Liver (tissue), 3 donors: ENCODE results near the gene CDKN2D.

Experiments
- EGR1 ChIP-seq, 2 donors: IDR thresholded peaks; 2 replicates each; pipeline ENCODE4 v1.6.1; 2016 to 2018; ENCODE audit warnings: antibody characterized with exemption in 2 of 2, low read depth in 2 of 2
- GABPA ChIP-seq, 2 donors: IDR thresholded peaks in 1 of 2; conservative IDR thresholded peaks in 1 of 2; 2 replicates each; pipeline ENCODE4 v1.6.1; 2016; ENCODE audit warnings: antibody characterized with exemption in 2 of 2, mild to moderate bottlenecking in 1 of 2, moderate library complexity in 1 of 2
- JUND ChIP-seq, 2 donors: IDR thresholded peaks; 2 replicates each; pipeline ENCODE4 v1.6.1; 2016; ENCODE audit warnings: antibody characterized with exemption in 2 of 2
- RAD21 ChIP-seq, 2 donors: IDR thresholded peaks; 2 replicates each; pipeline ENCODE4 v1.6.1; 2016; ENCODE audit warnings: antibody characterized with exemption in 2 of 2, mild to moderate bottlenecking in 2 of 2
- RXRA ChIP-seq, 2 donors: IDR thresholded peaks; 2 replicates each; pipeline ENCODE4 v1.6.1; 2017 to 2018; ENCODE audit warnings: antibody characterized with exemption in 2 of 2, mild to moderate bottlenecking in 1 of 2
- YY1 ChIP-seq: IDR thresholded peaks from 2 replicates; pipeline ENCODE4 v1.6.1; 2016; ENCODE audit warnings: antibody characterized with exemption, mild to moderate bottlenecking
- TF ChIP-seq, protein P1 (sequence below): fragments of 150-350 bp; IDR thresholded peaks from 2 replicates; pipeline ENCODE4 v1.5.1; 2017; ENCODE audit warnings: improper control_type of control experiment, low read depth, low read length; ENCODE audit not compliant: missing input control
- TF ChIP-seq, protein P2 (sequence below): IDR thresholded peaks from 2 replicates; pipeline ENCODE4 v1.6.1; 2016; ENCODE audit warnings: antibody characterized with exemption, mild to moderate bottlenecking
- TF ChIP-seq, protein P3 (sequence below): IDR thresholded peaks from 2 replicates; pipeline ENCODE4 v1.6.1; 2016; ENCODE audit warnings: antibody characterized with exemption
- TF ChIP-seq, protein P4 (sequence below): IDR thresholded peaks from 2 replicates; pipeline ENCODE4 v1.6.1; 2016; ENCODE audit warnings: antibody characterized with exemption
- donor health status: healthy.
- donor health status: healthy.

DNA sequence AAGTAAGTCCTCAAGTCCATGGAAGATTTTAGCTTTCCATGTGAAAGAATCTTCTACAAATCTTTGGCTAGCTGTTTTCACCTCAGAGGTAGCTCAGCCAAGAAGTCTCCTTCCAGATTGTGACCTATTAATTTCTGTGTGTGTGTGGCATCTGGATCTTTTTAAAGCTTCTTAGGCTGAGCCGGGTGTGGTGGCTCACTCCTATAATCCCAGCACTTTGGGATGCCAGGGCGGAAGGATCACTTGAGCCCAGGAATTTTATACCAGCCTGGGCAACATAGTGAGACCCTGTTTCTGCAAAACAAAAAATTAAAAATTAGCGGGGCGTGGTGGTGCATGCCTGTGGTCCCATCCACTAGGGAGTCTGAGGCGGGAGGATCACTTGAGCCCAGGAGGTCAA lies 43.1 kb upstream of the CDKN2D start:
- TF ChIP-seq, protein P1, sequence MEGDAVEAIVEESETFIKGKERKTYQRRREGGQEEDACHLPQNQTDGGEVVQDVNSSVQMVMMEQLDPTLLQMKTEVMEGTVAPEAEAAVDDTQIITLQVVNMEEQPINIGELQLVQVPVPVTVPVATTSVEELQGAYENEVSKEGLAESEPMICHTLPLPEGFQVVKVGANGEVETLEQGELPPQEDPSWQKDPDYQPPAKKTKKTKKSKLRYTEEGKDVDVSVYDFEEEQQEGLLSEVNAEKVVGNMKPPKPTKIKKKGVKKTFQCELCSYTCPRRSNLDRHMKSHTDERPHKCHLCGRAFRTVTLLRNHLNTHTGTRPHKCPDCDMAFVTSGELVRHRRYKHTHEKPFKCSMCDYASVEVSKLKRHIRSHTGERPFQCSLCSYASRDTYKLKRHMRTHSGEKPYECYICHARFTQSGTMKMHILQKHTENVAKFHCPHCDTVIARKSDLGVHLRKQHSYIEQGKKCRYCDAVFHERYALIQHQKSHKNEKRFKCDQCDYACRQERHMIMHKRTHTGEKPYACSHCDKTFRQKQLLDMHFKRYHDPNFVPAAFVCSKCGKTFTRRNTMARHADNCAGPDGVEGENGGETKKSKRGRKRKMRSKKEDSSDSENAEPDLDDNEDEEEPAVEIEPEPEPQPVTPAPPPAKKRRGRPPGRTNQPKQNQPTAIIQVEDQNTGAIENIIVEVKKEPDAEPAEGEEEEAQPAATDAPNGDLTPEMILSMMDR = no peak
- TF ChIP-seq, protein P2, sequence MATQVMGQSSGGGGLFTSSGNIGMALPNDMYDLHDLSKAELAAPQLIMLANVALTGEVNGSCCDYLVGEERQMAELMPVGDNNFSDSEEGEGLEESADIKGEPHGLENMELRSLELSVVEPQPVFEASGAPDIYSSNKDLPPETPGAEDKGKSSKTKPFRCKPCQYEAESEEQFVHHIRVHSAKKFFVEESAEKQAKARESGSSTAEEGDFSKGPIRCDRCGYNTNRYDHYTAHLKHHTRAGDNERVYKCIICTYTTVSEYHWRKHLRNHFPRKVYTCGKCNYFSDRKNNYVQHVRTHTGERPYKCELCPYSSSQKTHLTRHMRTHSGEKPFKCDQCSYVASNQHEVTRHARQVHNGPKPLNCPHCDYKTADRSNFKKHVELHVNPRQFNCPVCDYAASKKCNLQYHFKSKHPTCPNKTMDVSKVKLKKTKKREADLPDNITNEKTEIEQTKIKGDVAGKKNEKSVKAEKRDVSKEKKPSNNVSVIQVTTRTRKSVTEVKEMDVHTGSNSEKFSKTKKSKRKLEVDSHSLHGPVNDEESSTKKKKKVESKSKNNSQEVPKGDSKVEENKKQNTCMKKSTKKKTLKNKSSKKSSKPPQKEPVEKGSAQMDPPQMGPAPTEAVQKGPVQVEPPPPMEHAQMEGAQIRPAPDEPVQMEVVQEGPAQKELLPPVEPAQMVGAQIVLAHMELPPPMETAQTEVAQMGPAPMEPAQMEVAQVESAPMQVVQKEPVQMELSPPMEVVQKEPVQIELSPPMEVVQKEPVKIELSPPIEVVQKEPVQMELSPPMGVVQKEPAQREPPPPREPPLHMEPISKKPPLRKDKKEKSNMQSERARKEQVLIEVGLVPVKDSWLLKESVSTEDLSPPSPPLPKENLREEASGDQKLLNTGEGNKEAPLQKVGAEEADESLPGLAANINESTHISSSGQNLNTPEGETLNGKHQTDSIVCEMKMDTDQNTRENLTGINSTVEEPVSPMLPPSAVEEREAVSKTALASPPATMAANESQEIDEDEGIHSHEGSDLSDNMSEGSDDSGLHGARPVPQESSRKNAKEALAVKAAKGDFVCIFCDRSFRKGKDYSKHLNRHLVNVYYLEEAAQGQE = no peak
- TF ChIP-seq JUND (IDR thresholded peaks at IDR 0.05) = no peak
- no peak for TF ChIP-seq RXRA (IDR thresholded peaks at IDR 0.05)
- TF ChIP-seq, protein P3, sequence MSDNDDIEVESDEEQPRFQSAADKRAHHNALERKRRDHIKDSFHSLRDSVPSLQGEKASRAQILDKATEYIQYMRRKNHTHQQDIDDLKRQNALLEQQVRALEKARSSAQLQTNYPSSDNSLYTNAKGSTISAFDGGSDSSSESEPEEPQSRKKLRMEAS = no peak
- no peak for TF ChIP-seq GABPA (IDR thresholded peaks at IDR 0.05 in 1 of 2, conservative IDR thresholded peaks at IDR 0.05 in 1 of 2)
- no peak for TF ChIP-seq RAD21 (IDR thresholded peaks at IDR 0.05)
- no peak for TF ChIP-seq YY1
- TF ChIP-seq, protein P4, sequence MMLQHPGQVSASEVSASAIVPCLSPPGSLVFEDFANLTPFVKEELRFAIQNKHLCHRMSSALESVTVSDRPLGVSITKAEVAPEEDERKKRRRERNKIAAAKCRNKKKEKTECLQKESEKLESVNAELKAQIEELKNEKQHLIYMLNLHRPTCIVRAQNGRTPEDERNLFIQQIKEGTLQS = no peak
- no peak for TF ChIP-seq EGR1 (IDR thresholded peaks at IDR 0.05; ENCODE audit: low read depth in 2 of 2)
